ENCODE results near the gene FARP1.

FARP1 gene

GRCh38 chr13:98293570-98294142 is 150.8 kb downstream of the FARP1 start:
- H3K4me2 ChIP-seq (ENCODE audit: low read length), result no peak overlapping the region
- H3K9me3 ChIP-seq (ENCODE audit: control insufficient read depth, low read length), result no peaks in the 10 kb centered on the region
- no peaks in the 10 kb centered on the region for H3K36me3 ChIP-seq (ENCODE audit: control insufficient read depth, insufficient read depth, low read length)
- no peak overlapping the region for H3K4me3 ChIP-seq (ENCODE audit: low read depth, low read length)
- peaks cover 5% of the 10 kb centered on the region for H3K79me2 ChIP-seq
- no peak overlapping the region for H3K9ac ChIP-seq
- no peaks in the 10 kb centered on the region for H3K27me3 ChIP-seq (ENCODE audit: control insufficient read depth, insufficient read depth, low read length)
- no peak for TF ChIP-seq CTCF (IDR thresholded peaks at IDR 0.05)
- H3K27ac ChIP-seq, result no peak overlapping the region
- no peaks in the 10 kb centered on the region for H3K4me1 ChIP-seq
- no peak overlapping the region for H2AFZ ChIP-seq

- TF ChIP-seq CTCF (IDR thresholded peaks at IDR 0.05), result no peak
- Histone ChIP-seq H3K27me3 (ENCODE audit: control insufficient read depth, insufficient read depth, low read length) (no peaks in the 10 kb centered on the region), H2AFZ (no peak overlapping the region), H3K79me2 (peaks cover 4% of the 10 kb centered on the region), H3K9me3 (ENCODE audit: control insufficient read depth, low read length) (no peaks in the 10 kb centered on the region), H3K36me3 (ENCODE audit: control insufficient read depth, insufficient read depth, low read length) (no peaks in the 10 kb centered on the region), H3K4me2 (ENCODE audit: low read length) (no peak overlapping the region), H3K4me1 (no peaks in the 10 kb centered on the region), H3K9ac (no peak overlapping the region), H3K4me3 (ENCODE audit: low read depth, low read length) (no peak overlapping the region), H3K27ac (no peak overlapping the region)
These were observed 152.5 kb downstream of the FARP1 start for GRCh38 chr13:98295371-98295770.

GRCh38 chr13:98297051-98297450 is 154.2 kb downstream of the FARP1 start:
- no peak overlapping the region for H3K27ac ChIP-seq

GRCh38 chr13:98297745-98298144 is 154.9 kb downstream of the FARP1 start:
- Histone ChIP-seq H2AFZ (no peak overlapping the region), H3K9ac (no peak overlapping the region), H3K27me3 (ENCODE audit: control insufficient read depth, insufficient read depth, low read length) (no peaks in the 10 kb centered on the region), H3K9me3 (ENCODE audit: control insufficient read depth, low read length) (no peaks in the 10 kb centered on the region), H3K36me3 (ENCODE audit: control insufficient read depth, insufficient read depth, low read length) (no peaks in the 10 kb centered on the region), H3K4me2 (ENCODE audit: low read length) (no peak overlapping the region), H3K4me1 (peaks cover 7% of the 10 kb centered on the region), H3K4me3 (ENCODE audit: low read depth, low read length) (no peak overlapping the region), H3K27ac (no peak overlapping the region), H3K79me2 (peaks cover 2% of the 10 kb centered on the region)
- TF ChIP-seq CTCF (IDR thresholded peaks at IDR 0.05), result no peak

More at GRCh38 chr13:98297051-98297450, 154.2 kb downstream of the FARP1 start:
- Histone ChIP-seq H3K36me3 (ENCODE audit: control insufficient read depth, insufficient read depth, low read length) (no peaks in the 10 kb centered on the region), H3K9ac (no peak overlapping the region), H3K4me2 (ENCODE audit: low read length) (no peak overlapping the region), H3K4me1 (peaks cover 7% of the 10 kb centered on the region), H3K4me3 (ENCODE audit: low read depth, low read length) (no peak overlapping the region), H3K79me2 (peaks cover 2% of the 10 kb centered on the region), H2AFZ (no peak overlapping the region), H3K9me3 (ENCODE audit: control insufficient read depth, low read length) (no peaks in the 10 kb centered on the region), H3K27me3 (ENCODE audit: control insufficient read depth, insufficient read depth, low read length) (no peaks in the 10 kb centered on the region)
- no peak for TF ChIP-seq CTCF (IDR thresholded peaks at IDR 0.05)

GRCh38 chr13:98298599-98298998 is 155.7 kb downstream of the FARP1 start:
- H3K4me1 ChIP-seq, result peaks cover 7% of the 10 kb centered on the region
- peaks cover 2% of the 10 kb centered on the region for H3K79me2 ChIP-seq
- no peaks in the 10 kb centered on the region for H3K27me3 ChIP-seq (ENCODE audit: control insufficient read depth, insufficient read depth, low read length)
- no peak overlapping the region for H2AFZ ChIP-seq
- no peak overlapping the region for H3K4me3 ChIP-seq (ENCODE audit: low read depth, low read length)
- TF ChIP-seq CTCF (IDR thresholded peaks at IDR 0.05), result no peak
- no peak overlapping the region for H3K4me2 ChIP-seq (ENCODE audit: low read length)
- no peaks in the 10 kb centered on the region for H3K9me3 ChIP-seq (ENCODE audit: control insufficient read depth, low read length)
- H3K27ac ChIP-seq, result no peak overlapping the region
- H3K36me3 ChIP-seq (ENCODE audit: control insufficient read depth, insufficient read depth, low read length), result no peaks in the 10 kb centered on the region
- H3K9ac ChIP-seq, result no peak overlapping the region

Data from parathyroid adenoma (tissue), 2 donors.